PC-9 (cell line): ENCODE data around the gene RND3. TPM values are rescaled to one million over a fixed set of nuclear protein-coding genes. Genes with fewer than 3 reads are reported as not detected.

Experiments used
- BruUV-seq: library from RNA; stranded (reverse); fragments of 400-500 nt; replicated peaks from 2 replicates; lab custom pipeline; 2021; lab: Mats Ljungman, UMichigan
- CTCF ChIA-PET: fragments of 300-600 bp; sonication (Branson Sonifier 250); formaldehyde crosslinking; loops from one replicate; lab custom pipeline; 2022; ENCODE audit warnings: antibody characterized with exemption; lab: Charles Lee
- POLR2A ChIA-PET: fragments of 300-600 bp; sonication (Branson Sonifier 250); formaldehyde crosslinking; loops from one replicate; lab custom pipeline; 2022; ENCODE audit warnings: antibody characterized with exemption; ENCODE audit not compliant: unreplicated experiment; lab: Charles Lee
- DNase-seq, 2 experiments: peaks; one replicate each; pipeline versions ENCODE4 v3.0.0 to v3.0.0-alpha.2; 2015 to 2022; ENCODE audit warnings: mixed read lengths in 1 of 2
- H2AFZ ChIP-seq: fragments of 200-600 bp; sonication (generic); 2 replicates; pipeline ENCODE4 v1.8.1; 2017; ENCODE audit warnings: antibody characterized with exemption
- H3F3A ChIP-seq: fragments of 200-600 bp; sonication (generic); 2 replicates; pipeline ENCODE4 v1.8.1; 2017; ENCODE audit warnings: antibody characterized with exemption, mild to moderate bottlenecking, low read depth; ENCODE audit not compliant: insufficient read depth
- H3K27ac ChIP-seq: fragments of 200-600 bp; sonication (generic); 2 replicates; pipeline ENCODE4 v1.6.1; 2016; ENCODE audit warnings: mixed run types
- H3K27me3 ChIP-seq: fragments of 200-600 bp; sonication (generic); 2 replicates; pipeline ENCODE4 v1.6.1; 2016; ENCODE audit warnings: low read depth, mixed run types; ENCODE audit not compliant: insufficient read depth
- H3K36me3 ChIP-seq: fragments of 200-600 bp; sonication (generic); 2 replicates; pipeline ENCODE4 v1.6.1; 2016; ENCODE audit warnings: low read depth, mixed run types
- H3K4me1 ChIP-seq: fragments of 200-600 bp; sonication (generic); replicated peaks from 2 replicates; pipeline ENCODE4 v1.6.1; 2016; ENCODE audit warnings: mixed run types; ENCODE audit not compliant: insufficient read depth
- H3K4me2 ChIP-seq: fragments of 200-600 bp; sonication (generic); 2 replicates; pipeline ENCODE4 v1.6.1; 2017; ENCODE audit warnings: mixed run types
- H3K4me3 ChIP-seq: fragments of 200-600 bp; sonication (generic); 2 replicates; pipeline ENCODE4 v1.6.1; 2016; ENCODE audit warnings: mixed run types
- H3K79me2 ChIP-seq: fragments of 200-600 bp; sonication (generic); 2 replicates; pipeline ENCODE4 v1.6.1; 2017; ENCODE audit warnings: low read depth, mixed run types
- H3K9me2 ChIP-seq: fragments of 200-600 bp; sonication (generic); 2 replicates; pipeline ENCODE4 v1.8.1; 2017; ENCODE audit warnings: mild to moderate bottlenecking; ENCODE audit not compliant: insufficient read depth
- H3K9me3 ChIP-seq: fragments of 200-600 bp; sonication (generic); 2 replicates; pipeline ENCODE4 v1.8.1; 2016; ENCODE audit warnings: low read depth; ENCODE audit not compliant: insufficient read depth
- H4K20me1 ChIP-seq: fragments of 200-600 bp; sonication (generic); 2 replicates; pipeline ENCODE4 v1.8.1; 2017; ENCODE audit not compliant: insufficient read depth
- EZH2 ChIP-seq: fragments of 200-600 bp; sonication (generic); IDR thresholded peaks from 2 replicates; pipeline ENCODE4 v1.8.0; 2017; ENCODE audit warnings: antibody characterized with exemption, low read depth
- intact Hi-C: fragments of 100-400 bp; cut with micrococcal nuclease; formaldehyde crosslinking; loops from one replicate; pipeline ENCODE4 v1.10.0; 2022; ENCODE audit not compliant: unreplicated experiment
- total RNA-seq: library from RNA; stranded (reverse); gene quantifications from 2 replicates; pipeline ENCODE4 v1.2.3, GENCODE V29; 2021
- TF ChIP-seq, protein P1 (sequence below): fragments of 200-600 bp; sonication (generic); conservative IDR thresholded peaks from 2 replicates; pipeline ENCODE4 v1.6.1; 2017; ENCODE audit warnings: mixed run types, antibody characterized with exemption, mild to moderate bottlenecking, moderate library complexity

Gene RND3
- total RNA-seq, 1 experiment from 2014 or later: 72.9 TPM

- Histone ChIP-seq H3K4me3 (no peak overlapping the region), H3K27me3 (no peaks in the 10 kb centered on the region), H4K20me1 (peaks cover 24% of the 10 kb centered on the region; the same call in 1 of the 2 replicates), H3F3A (peaks cover 42% of the 10 kb centered on the region), H3K4me2 (peak overlapping the region; percentile 34), H2AFZ (no peak overlapping the region), H3K79me2 (peaks cover 93% of the 10 kb centered on the region), H3K36me3 (peaks cover 75% of the 10 kb centered on the region), H3K4me1 (peaks cover 88% of the 10 kb centered on the region), H3K27ac (peak overlapping the region; percentile 55), H3K9me2 (no peaks in the 10 kb centered on the region), H3K9me3 (no peaks in the 10 kb centered on the region)
- POLR2A ChIA-PET: interaction anchor here (0.6 to 1.0 kb wide), 4 partner anchors 8 to 480 kb away, joined by 3 to 13 read pairs (median 6); no protein-coding TSS in a partner anchor
- intact Hi-C loops: no loop called here
- TF ChIP-seq, protein P1, sequence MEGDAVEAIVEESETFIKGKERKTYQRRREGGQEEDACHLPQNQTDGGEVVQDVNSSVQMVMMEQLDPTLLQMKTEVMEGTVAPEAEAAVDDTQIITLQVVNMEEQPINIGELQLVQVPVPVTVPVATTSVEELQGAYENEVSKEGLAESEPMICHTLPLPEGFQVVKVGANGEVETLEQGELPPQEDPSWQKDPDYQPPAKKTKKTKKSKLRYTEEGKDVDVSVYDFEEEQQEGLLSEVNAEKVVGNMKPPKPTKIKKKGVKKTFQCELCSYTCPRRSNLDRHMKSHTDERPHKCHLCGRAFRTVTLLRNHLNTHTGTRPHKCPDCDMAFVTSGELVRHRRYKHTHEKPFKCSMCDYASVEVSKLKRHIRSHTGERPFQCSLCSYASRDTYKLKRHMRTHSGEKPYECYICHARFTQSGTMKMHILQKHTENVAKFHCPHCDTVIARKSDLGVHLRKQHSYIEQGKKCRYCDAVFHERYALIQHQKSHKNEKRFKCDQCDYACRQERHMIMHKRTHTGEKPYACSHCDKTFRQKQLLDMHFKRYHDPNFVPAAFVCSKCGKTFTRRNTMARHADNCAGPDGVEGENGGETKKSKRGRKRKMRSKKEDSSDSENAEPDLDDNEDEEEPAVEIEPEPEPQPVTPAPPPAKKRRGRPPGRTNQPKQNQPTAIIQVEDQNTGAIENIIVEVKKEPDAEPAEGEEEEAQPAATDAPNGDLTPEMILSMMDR: no peak
- TF ChIP-seq EZH2: no peak
- CTCF ChIA-PET: interaction anchor here (0.9 kb wide), 1 partner anchor 11 kb away, joined by 3 read pairs; no protein-coding TSS in a partner anchor
- BruUV-seq: no TSS peak
- DNase-seq: no peak
These were observed 13.0 kb downstream of the RND3 start for GRCh38 chr2:150474326-150475074.

GRCh38 chr2:150473767-150474166 is 13.7 kb downstream of the RND3 start:
- peaks cover 90% of the 10 kb centered on the region for H3K79me2 ChIP-seq
- no peaks in the 10 kb centered on the region for H3K9me2 ChIP-seq
- H3K27ac ChIP-seq: peak overlapping the region; percentile 55
- H3K4me3 ChIP-seq: 0 out of 2 replicates have a peak overlapping the region, but pooled peaks have one; percentile 14
- intact Hi-C loops: loop anchor here (2.0 kb wide), 1 partner anchor 479 kb away; no protein-coding TSS in a partner anchor
- 0 out of 2 replicates have a peak overlapping the region, but pooled peaks have one; percentile 34 for H3K4me2 ChIP-seq
- no TSS peak for BruUV-seq
- peaks cover 42% of the 10 kb centered on the region; the same call in 1 of the 2 replicates for H3F3A ChIP-seq
- ChIA-PET POLR2A (interaction anchor here (0.6 to 1.0 kb wide), 5 partner anchors 9 to 480 kb away, joined by 3 to 13 read pairs (median 5); no protein-coding TSS in a partner anchor), CTCF (interaction anchor here (0.9 kb wide), 1 partner anchor 12 kb away, joined by 3 read pairs; no protein-coding TSS in a partner anchor)
- peaks cover 24% of the 10 kb centered on the region for H4K20me1 ChIP-seq
- no peaks in the 10 kb centered on the region for H3K27me3 ChIP-seq
- DNase-seq: no peak
- H2AFZ ChIP-seq: no peak overlapping the region
- H3K9me3 ChIP-seq: no peaks in the 10 kb centered on the region
- H3K4me1 ChIP-seq: peaks cover 81% of the 10 kb centered on the region
- H3K36me3 ChIP-seq: peaks cover 83% of the 10 kb centered on the region
- no peak for TF ChIP-seq EZH2
- TF ChIP-seq, protein P1: no peak

GRCh38 chr2:150472511-150472899 is 15.0 kb downstream of the RND3 start:
- Histone ChIP-seq H3K9me2 (no peaks in the 10 kb centered on the region), H3K36me3 (peaks cover 89% of the 10 kb centered on the region), H2AFZ (no peak overlapping the region), H4K20me1 (peaks cover 24% of the 10 kb centered on the region), H3K27me3 (no peaks in the 10 kb centered on the region), H3F3A (peaks cover 50% of the 10 kb centered on the region; the same call in 1 of the 2 replicates), H3K4me2 (no peak overlapping the region), H3K27ac (peak overlapping the region; percentile 55; the same call in 1 of the 2 replicates), H3K9me3 (no peaks in the 10 kb centered on the region), H3K79me2 (peaks cover 78% of the 10 kb centered on the region), H3K4me1 (peaks cover 68% of the 10 kb centered on the region), H3K4me3 (no peak overlapping the region)
- ChIA-PET POLR2A (interaction anchor here (0.6 to 1.0 kb wide), 9 partner anchors 15 to 632 kb away, joined by 3 to 8 read pairs (median 4); no protein-coding TSS in a partner anchor), CTCF (no interaction called here)
- TF ChIP-seq EZH2: no peak
- TF ChIP-seq, protein P1: no peak
- intact Hi-C loops: loop anchor here (2.0 kb wide), 1 partner anchor 478 kb away; no protein-coding TSS in a partner anchor
- DNase-seq: peak; percentile 80 to 82
- BruUV-seq: no TSS peak
